HG03066 (cell line): ENCODE data around the gene EMILIN2.

ENCODE experiments used
- ATAC-seq: cut with Tn5 transposase; IDR thresholded peaks from one replicate; pipeline ENCODE4 v1.9.1; 2021; ENCODE audit warnings: low read depth; ENCODE audit not compliant: unreplicated experiment

The EMILIN2 gene

DNA sequence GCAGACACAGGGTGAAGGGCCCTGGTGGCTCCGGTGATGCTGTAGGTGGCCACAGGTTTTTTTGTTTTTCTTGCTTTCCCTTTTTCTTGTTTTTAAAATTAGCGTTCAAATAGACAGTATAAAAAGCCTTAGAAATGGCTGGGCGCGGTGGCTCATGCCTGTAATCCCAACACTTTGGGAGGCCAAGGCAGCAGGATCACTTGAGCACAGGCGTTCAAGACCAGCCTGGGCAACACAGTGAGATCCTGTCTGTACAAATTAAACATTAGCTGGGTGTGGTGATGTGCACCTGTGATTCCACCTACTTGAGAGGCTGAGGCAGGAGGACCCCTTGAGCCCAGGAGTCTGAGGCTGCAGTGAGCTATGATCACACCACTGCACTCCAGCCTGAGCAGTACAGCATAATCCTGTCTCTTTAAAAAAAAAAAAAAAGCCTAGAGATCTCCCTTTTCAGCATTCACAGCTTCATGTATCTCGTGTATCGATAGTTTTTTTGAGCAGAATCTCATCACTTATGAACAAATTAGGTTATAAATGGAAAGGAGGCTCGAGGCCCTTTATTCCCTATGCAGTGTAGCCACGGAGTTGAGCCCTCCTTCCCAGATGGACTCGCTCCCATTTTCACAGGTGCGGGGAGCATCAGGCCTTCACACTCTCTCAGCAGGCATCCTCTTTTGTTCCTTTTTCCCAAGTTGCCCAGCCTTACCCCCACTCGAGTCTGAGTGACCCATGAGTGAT lies 50.8 kb downstream of the EMILIN2 start:
- ATAC-seq = no peak

DNA sequence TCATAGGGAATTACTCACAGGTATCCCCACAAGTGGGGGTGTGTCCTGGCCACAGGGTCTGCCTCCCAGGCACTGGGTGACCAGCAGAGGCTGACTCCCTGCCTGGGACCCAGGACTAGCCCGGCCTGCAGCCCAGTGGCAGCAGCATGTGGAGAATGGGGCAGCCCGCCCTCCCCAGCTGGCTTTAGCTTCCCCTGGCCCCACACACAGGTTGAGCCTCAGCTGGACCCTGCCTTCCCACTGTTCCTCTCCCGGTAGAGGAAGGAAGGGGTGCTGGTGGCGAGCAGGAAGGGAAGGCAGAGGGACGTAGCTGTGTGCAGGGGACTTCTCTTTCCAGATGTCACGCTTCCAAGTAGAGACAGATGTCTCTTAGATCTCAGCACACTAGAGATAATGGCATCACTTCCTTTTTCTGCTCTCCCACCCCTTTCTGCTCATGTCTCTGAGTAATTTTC lies 51.4 kb downstream of the EMILIN2 start:
- ATAC-seq = no peak

DNA sequence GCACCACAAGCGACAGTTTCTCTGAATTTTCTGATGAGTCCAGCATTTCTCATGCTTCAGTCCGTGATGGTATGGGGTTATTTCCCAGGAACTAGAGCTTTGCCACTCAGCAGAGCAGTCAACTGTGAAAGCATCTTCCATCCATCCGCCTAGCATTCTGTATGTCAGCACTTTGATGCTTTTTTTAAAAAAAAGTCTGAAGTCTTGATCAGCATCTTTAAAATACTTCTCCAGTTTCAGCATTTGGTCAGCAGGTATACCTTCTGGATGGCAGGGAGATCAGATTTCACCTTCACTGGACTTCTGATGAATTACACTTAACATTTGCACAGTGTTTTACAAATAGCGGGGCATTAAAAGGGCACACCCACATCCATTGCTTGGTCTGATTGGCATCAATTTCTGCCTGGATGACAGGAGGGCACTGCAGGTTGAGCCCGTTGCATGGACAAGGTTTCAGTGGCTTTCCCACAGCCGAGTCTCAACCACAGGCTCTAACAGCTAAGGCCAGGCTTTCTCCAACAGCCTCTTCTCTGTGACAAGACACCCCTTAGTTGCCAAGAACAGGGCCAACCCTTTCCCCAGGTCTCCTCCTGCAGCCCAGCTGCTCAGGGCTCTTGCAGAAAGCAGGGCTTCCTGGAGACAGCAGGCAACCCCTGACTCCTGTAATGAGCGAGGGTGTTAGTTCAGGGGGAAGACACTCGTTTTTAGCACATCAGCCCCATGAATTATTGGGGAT lies 54.0 kb downstream of the EMILIN2 start:
- ATAC-seq = no peak

DNA sequence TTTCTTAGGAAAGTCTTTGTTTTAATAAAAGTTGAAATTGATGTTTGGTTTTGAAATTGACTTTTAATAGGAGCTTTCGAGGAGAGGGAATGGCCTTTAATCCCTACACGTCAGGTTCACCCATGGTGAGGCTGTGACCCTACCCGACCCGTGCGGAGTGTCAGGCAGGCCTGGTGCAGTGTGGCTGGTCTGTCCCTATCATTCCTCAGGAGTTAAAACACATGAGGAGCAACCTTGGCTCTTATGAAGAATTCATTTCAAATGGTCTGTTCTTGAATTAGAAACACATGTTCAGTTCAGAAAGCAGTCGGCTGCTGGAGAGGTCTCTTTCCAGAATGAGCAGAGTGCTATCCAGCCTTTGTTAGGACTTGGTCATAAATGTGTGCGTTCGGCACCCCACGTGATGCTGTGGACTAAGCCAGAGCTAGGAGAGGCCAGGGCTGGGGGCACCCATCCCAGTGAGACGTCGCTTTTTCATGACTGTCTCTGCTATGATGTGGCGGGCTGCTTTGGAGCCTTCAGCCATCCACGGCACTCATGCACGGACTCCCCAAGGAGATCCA lies 54.7 kb downstream of the EMILIN2 start:
- no peak for ATAC-seq

DNA sequence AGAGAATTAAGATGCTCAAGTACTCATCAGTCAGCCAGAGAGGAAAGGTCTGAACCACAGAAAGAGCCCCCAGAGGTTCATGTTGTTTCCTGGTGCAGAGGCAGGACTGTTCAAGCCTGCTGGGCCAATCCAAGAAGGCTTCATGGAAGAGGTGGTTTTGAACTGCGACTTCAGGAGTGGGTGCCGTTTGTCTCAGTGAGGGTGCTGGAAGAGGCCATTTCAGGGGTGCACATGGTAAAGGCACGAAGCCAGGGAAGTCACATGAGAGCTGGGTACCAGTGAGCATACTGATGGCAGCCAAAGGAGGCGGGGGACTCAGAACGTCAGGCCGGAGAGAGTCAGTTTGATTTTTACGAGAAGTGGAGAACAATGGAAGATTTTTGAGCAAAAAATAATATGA lies 55.5 kb downstream of the EMILIN2 start:
- ATAC-seq = no peak

GRCh38 chr18:2903006-2903405 lies 56.2 kb downstream of the EMILIN2 start:
- no peak for ATAC-seq

GRCh38 chr18:2905854-2906703 lies 59.3 kb downstream of the EMILIN2 start:
- ATAC-seq = peak; percentile 31

- ATAC-seq = peak; percentile 45
Observed at GRCh38 chr18:2906704-2907549, 60.1 kb downstream of the EMILIN2 start.

DNA sequence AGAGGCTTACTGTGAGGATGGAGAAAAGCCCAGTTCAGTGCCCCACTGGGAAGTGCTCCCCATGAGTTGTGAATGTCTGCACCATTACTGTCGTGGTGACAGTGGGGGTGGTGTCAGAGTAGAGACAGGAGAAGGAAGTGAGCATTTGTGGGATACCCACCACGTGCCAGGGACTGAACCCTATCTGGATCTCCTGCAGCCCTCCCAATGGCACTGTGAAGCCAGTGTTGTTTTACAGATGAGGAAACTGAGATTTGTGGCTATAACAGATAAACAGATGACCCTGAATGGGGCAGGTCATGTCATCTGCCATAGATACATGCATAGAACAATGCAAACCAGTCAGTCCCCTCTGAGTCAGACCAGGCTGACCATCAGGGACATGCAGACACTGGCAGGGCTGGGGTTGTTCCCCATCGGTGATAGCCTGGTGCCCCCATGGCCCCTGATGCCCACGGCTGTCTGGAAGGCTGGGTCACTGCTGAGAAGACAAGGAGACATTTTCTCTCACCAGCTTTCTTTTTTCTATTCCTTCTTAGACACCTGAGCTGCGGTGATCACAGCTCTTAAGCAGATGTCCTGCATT lies 60.8 kb downstream of the EMILIN2 start:
- ATAC-seq = peak; percentile 20

DNA sequence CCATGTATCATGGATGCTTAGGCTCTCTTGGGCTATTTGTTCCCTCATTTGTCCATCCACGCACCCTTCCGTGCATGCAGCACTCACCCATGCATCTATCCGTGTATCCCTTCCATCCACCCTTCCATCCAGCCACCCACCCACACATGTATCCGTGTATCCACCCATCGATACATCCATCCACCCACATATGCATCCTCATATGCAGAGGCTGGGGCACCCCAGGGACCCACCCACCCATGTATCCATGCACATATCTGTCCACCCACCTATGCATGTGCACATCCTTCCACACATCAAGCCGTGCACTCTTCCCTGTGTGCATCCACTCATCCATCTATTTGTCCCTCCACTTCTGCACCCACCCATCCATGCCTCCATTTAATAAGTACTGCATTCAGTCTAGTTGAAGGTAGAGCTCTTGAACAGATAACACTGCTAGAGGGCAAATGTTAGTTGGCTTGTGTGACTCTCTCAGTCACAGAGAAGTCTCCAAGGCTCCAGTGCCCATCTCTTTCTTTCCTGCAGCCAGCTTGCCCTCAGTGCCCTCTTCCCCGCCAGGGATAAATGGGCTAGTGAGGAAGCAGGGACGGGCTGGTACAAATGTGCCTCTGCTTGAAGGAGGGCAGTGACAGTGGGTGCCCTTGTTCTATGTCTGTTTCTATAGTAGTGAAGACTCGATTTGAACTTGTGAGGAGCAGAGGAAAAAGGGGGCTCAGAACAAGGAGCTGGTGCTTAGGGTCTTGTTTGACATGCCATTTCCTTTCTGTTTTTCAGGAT lies 61.5 kb downstream of the EMILIN2 start:
- ATAC-seq = no peak

DNA sequence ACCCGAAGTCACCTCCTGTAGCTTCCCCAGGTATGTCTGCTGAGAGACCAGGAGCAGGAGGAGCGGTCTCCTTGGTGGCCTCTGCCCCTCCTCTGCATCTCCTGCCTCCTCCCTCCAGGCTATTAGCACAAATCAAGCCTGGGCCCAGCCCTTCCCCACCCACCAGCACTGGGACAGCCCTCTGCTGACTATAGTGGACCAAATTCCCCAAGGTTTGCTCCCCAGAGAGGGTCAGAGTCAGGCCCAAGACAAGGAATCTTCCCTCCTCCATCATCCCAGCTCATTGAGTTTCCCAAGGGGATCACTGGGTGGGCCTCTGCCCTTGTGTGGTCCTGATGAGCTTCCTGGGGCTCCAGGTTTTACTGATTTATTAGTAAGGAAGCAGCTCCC lies 62.1 kb downstream of the EMILIN2 start:
- no peak for ATAC-seq

GRCh38 chr18:2909431-2910140 lies 62.8 kb downstream of the EMILIN2 start:
- no peak for ATAC-seq

- no peak for ATAC-seq
Observed at GRCh38 chr18:2910261-2910660, 63.5 kb downstream of the EMILIN2 start.

DNA sequence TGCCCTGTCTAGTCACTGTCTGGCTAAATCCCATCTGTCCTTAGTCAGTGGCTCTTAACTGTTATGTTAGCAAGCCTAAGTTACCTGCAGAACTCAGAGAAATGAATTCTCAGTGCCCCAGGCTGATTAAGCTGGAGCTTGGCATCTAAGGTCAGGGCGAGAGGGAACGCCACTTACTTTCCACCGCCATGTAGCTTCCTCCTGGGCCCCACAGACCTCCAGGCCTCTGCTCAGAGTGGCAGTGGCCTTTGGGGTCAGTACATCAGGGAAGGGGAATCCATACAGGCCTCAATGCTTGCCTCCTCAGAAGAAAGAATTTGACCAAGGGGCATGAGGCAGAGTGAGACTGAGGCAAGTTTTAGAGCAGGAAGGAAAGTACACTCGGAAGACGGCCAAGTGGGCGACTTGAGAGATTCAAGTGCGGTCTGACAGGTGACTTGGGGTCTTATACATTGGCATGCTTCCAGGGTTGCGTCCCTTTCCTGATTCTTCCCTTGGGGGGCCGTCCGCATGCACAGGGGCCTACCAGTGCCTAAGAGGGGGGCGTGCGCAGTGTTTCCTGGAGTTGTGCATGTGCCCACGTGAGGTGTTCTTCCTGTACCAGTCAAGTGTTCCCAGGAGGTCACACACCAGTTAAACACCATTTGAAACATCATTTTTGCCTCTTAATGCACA lies 64.1 kb downstream of the EMILIN2 start:
- no peak for ATAC-seq

DNA sequence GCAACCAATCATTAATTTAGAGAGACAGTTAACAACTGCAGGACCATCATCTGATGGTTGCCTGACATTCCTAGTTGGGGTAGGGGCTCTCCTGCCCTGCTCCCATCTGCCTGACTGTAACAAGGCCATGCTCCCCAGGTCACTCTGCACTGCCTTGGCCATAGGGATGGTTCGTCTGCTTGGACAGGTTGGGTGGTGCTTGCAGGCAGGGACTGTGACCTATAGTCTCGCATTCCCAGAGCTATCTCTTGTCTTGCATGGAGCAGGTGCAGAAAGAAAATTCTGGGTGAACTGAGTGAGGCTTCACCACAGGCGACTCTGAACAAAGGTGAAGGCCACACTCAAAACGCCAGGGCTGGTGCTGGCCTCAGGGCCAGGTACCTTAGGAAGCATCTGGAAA lies 64.7 kb downstream of the EMILIN2 start:
- ATAC-seq = no peak

GRCh38 chr18:2912357-2913299 lies 65.8 kb downstream of the EMILIN2 start:
- ATAC-seq = no peak
